Measurements from ENCODE around the gene FNIP2. TPM values are rescaled to one million over a fixed set of nuclear protein-coding genes. Genes with fewer than 3 reads are reported as not detected.
A peak's percentile ranks its signal among the peaks of the same experiment; 100 is the strongest.

FNIP2 gene
- total and polyA plus RNA-seq, 9 of the 15 experiments (the other 6 are each of a cell fraction or from before 2014, with no cell fraction given): 1.7 to 15.5 (median 8.3) TPM

DNA sequence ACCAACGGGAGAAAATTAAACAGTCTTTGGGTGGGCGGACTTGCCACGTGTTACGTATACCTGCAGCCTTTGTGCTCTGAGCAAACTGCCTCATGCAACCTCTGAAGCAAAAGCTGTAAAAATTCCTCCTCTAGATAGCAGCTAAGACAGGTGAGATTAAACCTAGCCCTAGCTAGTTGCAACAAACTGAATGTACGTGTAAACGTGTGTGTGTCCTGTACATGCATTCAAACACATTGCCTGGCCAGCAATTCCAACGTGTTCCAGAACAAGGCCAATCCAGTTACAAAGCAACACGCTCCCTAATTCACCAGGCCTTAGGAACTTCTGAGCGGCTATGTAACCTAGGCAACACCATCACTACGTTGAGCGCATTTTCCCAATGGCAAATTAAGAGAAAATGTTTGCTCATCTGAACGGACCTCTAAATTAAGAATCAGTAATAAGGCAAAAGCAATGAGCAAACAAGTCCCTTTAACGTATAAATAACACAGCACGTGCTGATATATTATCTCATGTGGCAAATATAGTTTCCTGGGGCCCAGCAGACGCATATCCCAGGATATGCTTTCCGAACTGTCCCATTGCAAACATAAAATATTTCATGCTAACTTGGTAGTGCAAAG, 46.4 kb upstream of the FNIP2 start (continued):
- no peak for TF ChIP-seq RHOXF2B (CRISPR knock-in tag; conservative IDR thresholded peaks at IDR 0.05)
- TF ChIP-seq ZNF217 (CRISPR knock-in tag; IDR thresholded peaks at IDR 0.05): no peak
- peak in 1 of 2 experiments; percentile 60; a peak in 2 of 4 replicates for TF ChIP-seq HDAC1 (IDR thresholded peaks at IDR 0.05)
- no peak for TF ChIP-seq PHF20 (IDR thresholded peaks at IDR 0.05; ENCODE audit: partially characterized antibody)
- TF ChIP-seq ZNF830 (CRISPR knock-in tag; IDR thresholded peaks at IDR 0.05): no peak
- TF ChIP-seq, protein P1, sequence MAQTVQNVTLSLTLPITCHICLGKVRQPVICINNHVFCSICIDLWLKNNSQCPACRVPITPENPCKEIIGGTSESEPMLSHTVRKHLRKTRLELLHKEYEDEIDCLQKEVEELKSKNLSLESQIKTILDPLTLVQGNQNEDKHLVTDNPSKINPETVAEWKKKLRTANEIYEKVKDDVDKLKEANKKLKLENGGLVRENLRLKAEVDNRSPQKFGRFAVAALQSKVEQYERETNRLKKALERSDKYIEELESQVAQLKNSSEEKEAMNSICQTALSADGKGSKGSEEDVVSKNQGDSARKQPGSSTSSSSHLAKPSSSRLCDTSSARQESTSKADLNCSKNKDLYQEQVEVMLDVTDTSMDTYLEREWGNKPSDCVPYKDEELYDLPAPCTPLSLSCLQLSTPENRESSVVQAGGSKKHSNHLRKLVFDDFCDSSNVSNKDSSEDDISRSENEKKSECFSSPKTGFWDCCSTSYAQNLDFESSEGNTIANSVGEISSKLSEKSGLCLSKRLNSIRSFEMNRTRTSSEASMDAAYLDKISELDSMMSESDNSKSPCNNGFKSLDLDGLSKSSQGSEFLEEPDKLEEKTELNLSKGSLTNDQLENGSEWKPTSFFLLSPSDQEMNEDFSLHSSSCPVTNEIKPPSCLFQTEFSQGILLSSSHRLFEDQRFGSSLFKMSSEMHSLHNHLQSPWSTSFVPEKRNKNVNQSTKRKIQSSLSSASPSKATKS (CRISPR knock-in tag; IDR thresholded peaks at IDR 0.05): no peak
- no peak for TF ChIP-seq GABPB2 (CRISPR knock-in tag; conservative IDR thresholded peaks at IDR 0.05)
- TF ChIP-seq BRF1 (IDR thresholded peaks at IDR 0.05; ENCODE audit: borderline replicate concordance, extremely low read depth, insufficient read length): no peak
- TF ChIP-seq SFPQ (IDR thresholded peaks at IDR 0.05; ENCODE audit: low read depth, low read length): no peak
- TF ChIP-seq ESRRA (IDR thresholded peaks at IDR 0.05; ENCODE audit: borderline replicate concordance, low read depth): no peak
- TF ChIP-seq HCFC1 (IDR thresholded peaks at IDR 0.05; ENCODE audit: low read depth, low read length): no peak
- no peak for TF ChIP-seq CHD7 (IDR thresholded peaks at IDR 0.05; ENCODE audit: low read depth, low read length)

Data from K562 (cell line).